ENCODE measurements around the gene AMOTL1.

AMOTL1 gene

GRCh38 chr11:94858012-94858705 is 90.0 kb downstream of the AMOTL1 start:
- FAIRE-seq: no peak

- FAIRE-seq: no peak
These were observed 92.2 kb downstream of the AMOTL1 start for GRCh38 chr11:94860333-94860732.

- no peak for FAIRE-seq
These were observed 93.2 kb downstream of the AMOTL1 start for GRCh38 chr11:94861306-94861845.

- FAIRE-seq: no peak
These were observed 95.0 kb downstream of the AMOTL1 start for GRCh38 chr11:94862926-94863880.

GRCh38 chr11:94864506-94865045 is 96.4 kb downstream of the AMOTL1 start:
- no peak for FAIRE-seq

GRCh38 chr11:94866231-94866822 is 98.2 kb downstream of the AMOTL1 start:
- no peak for FAIRE-seq

- FAIRE-seq: no peak
These were observed 99.0 kb downstream of the AMOTL1 start for GRCh38 chr11:94866936-94867795.

GRCh38 chr11:94868468-94868867 is 100.3 kb downstream of the AMOTL1 start:
- no peak for FAIRE-seq

GRCh38 chr11:94869186-94869585 is 101.0 kb downstream of the AMOTL1 start:
- FAIRE-seq: no peak

- no peak for FAIRE-seq
These were observed 102.3 kb downstream of the AMOTL1 start for GRCh38 chr11:94870422-94870821.

GRCh38 chr11:94871491-94872185 is 103.5 kb downstream of the AMOTL1 start:
- no peak for FAIRE-seq

- no peak for FAIRE-seq
These were observed 105.9 kb downstream of the AMOTL1 start for GRCh38 chr11:94873916-94874540.

- no peak for FAIRE-seq
These were observed 108.1 kb downstream of the AMOTL1 start for GRCh38 chr11:94876222-94876621.

GRCh38 chr11:94876645-94877442 is 108.7 kb downstream of the AMOTL1 start:
- FAIRE-seq: no peak

GRCh38 chr11:94877443-94878200 is 109.5 kb downstream of the AMOTL1 start:
- FAIRE-seq: no peak

- no peak for FAIRE-seq
These were observed 110.8 kb downstream of the AMOTL1 start for GRCh38 chr11:94879006-94879405.

- no peak for FAIRE-seq
These were observed 112.1 kb downstream of the AMOTL1 start for GRCh38 chr11:94880216-94880615.

GRCh38 chr11:94882931-94883330 is 114.8 kb downstream of the AMOTL1 start:
- FAIRE-seq: no peak

GRCh38 chr11:94883878-94884277 is 115.7 kb downstream of the AMOTL1 start:
- no peak for FAIRE-seq
